HG03108 (cell line): ENCODE data around the gene RNF213.

Source experiments
- ATAC-seq: cut with Tn5 transposase; IDR thresholded peaks from one replicate; pipeline ENCODE4 v1.9.1; 2021; ENCODE audit warnings: moderate library complexity; ENCODE audit not compliant: unreplicated experiment

Gene RNF213

GRCh38 chr17:80363120-80363515, 102.5 kb downstream of the RNF213 start:
- no peak for ATAC-seq

- ATAC-seq = no peak
These were observed 103.0 kb downstream of the RNF213 start for GRCh38 chr17:80363518-80364090.

- no peak for ATAC-seq
These were observed 103.5 kb downstream of the RNF213 start for GRCh38 chr17:80364091-80364691.

GRCh38 chr17:80365001-80365965, 104.6 kb downstream of the RNF213 start:
- ATAC-seq = no peak

- no peak for ATAC-seq
These were observed 105.3 kb downstream of the RNF213 start for GRCh38 chr17:80365983-80366382.

GRCh38 chr17:80367503-80367902, 106.9 kb downstream of the RNF213 start:
- no peak for ATAC-seq

- no peak for ATAC-seq
These were observed 110.5 kb downstream of the RNF213 start for GRCh38 chr17:80371196-80371595.

- ATAC-seq = no peak
These were observed 111.8 kb downstream of the RNF213 start for GRCh38 chr17:80372456-80372855.

- ATAC-seq = no peak
These were observed 112.4 kb downstream of the RNF213 start for GRCh38 chr17:80372922-80373570.

- no peak for ATAC-seq
These were observed 113.5 kb downstream of the RNF213 start for GRCh38 chr17:80374039-80374731.

- no peak for ATAC-seq
These were observed 114.3 kb downstream of the RNF213 start for GRCh38 chr17:80374732-80375585.

- ATAC-seq = no peak
These were observed 115.9 kb downstream of the RNF213 start for GRCh38 chr17:80376531-80376930.

- ATAC-seq = no peak
These were observed 117.1 kb downstream of the RNF213 start for GRCh38 chr17:80377798-80378197.

- no peak for ATAC-seq
These were observed 118.7 kb downstream of the RNF213 start for GRCh38 chr17:80379348-80379747.

- ATAC-seq = no peak
These were observed 119.4 kb downstream of the RNF213 start for GRCh38 chr17:80380068-80380467.

- no peak for ATAC-seq
These were observed 119.9 kb downstream of the RNF213 start for GRCh38 chr17:80380555-80381002.

GRCh38 chr17:80381416-80381923, 120.8 kb downstream of the RNF213 start:
- ATAC-seq = no peak

- no peak for ATAC-seq
These were observed 121.8 kb downstream of the RNF213 start for GRCh38 chr17:80382446-80382845.

- no peak for ATAC-seq
These were observed 122.3 kb downstream of the RNF213 start for GRCh38 chr17:80382956-80383355.
